Smooth muscle cell (in vitro differentiated cells): Measurements from ENCODE around the gene ESYT3. TPM values are rescaled to one million over a fixed set of nuclear protein-coding genes. Genes with fewer than 3 reads are reported as not detected.
"Not testable (repeated sequence)": the region's sequence is repeated elsewhere in the genome, so short reads cannot be mapped to it uniquely, and the experiment has no call there.

Experiments
- DNase-seq: peaks from one replicate; lab custom pipeline; 2025; ENCODE audit not compliant: unreplicated experiment; lab: John Stamatoyannopoulos, UW
- H2AFZ ChIP-seq: fragments of 200-600 bp; sonication (generic); 2 replicates; pipeline ENCODE4 v1.6.0; 2016; ENCODE audit warnings: antibody characterized with exemption, low read depth, mild to moderate bottlenecking
- H3F3A ChIP-seq: fragments of 200-600 bp; sonication (generic); 2 replicates; pipeline ENCODE4 v1.6.0; 2017; ENCODE audit warnings: antibody characterized with exemption, low read depth
- H3K27ac ChIP-seq: fragments of 200-600 bp; sonication (generic); 2 replicates; pipeline ENCODE4 v1.5.1; 2016; ENCODE audit warnings: low read depth, mild to moderate bottlenecking
- H3K27me3 ChIP-seq: fragments of 200-600 bp; sonication (generic); 2 replicates; pipeline ENCODE4 v1.6.1; 2016; ENCODE audit warnings: low read depth, mild to moderate bottlenecking
- H3K36me3 ChIP-seq: fragments of 200-600 bp; sonication (generic); 2 replicates; pipeline ENCODE4 v1.5.1; 2016; ENCODE audit warnings: low read depth
- H3K4me1 ChIP-seq: fragments of 200-600 bp; sonication (generic); 2 replicates; pipeline ENCODE4 v1.5.1; 2016; ENCODE audit warnings: low read depth
- H3K4me2 ChIP-seq: fragments of 200-600 bp; sonication (generic); 2 replicates; pipeline ENCODE4 v1.6.0; 2016; ENCODE audit warnings: mild to moderate bottlenecking
- H3K4me3 ChIP-seq: fragments of 200-600 bp; sonication (generic); 2 replicates; pipeline ENCODE4 v1.5.1; 2016; ENCODE audit warnings: mild to moderate bottlenecking
- H3K79me2 ChIP-seq: fragments of 200-600 bp; sonication (generic); 2 replicates; pipeline ENCODE4 v1.6.0; 2016; ENCODE audit warnings: low read depth, mild to moderate bottlenecking
- H3K9ac ChIP-seq: fragments of 200-600 bp; sonication (generic); 2 replicates; pipeline ENCODE4 v1.6.0; 2016; ENCODE audit warnings: low read depth
- H3K9me3 ChIP-seq: fragments of 200-600 bp; sonication (generic); replicated peaks from 2 replicates; pipeline ENCODE4 v1.5.1; 2016; ENCODE audit warnings: low read depth
- H4K20me1 ChIP-seq: fragments of 200-600 bp; sonication (generic); 2 replicates; pipeline ENCODE4 v1.6.0; 2016; ENCODE audit warnings: low read depth
- WGBS: methylation state at CpG from one replicate; pipeline ENCODE4 v1.1.7; 2016; ENCODE audit warnings: low lambda C conversion rate; 5-methylcytosine and 5-hydroxymethylcytosine counted together
- polyA plus RNA-seq: library from polyadenylated mRNA; unstranded; fragments of >200 nt; fragmentation: Nextera tagmentation; extraction: Ambion mirVana; gene quantifications from 2 replicates; pipeline ENCODE4 v1.2.1, GENCODE V29; 2016
- total RNA-seq: library from RNA; depleted of rRNA; stranded (reverse); fragments of >200 nt; gene quantifications from 2 replicates; pipeline ENCODE4 v1.2.3, GENCODE V29; 2014
- TF ChIP-seq, protein P1 (sequence below): fragments of 200-600 bp; sonication (generic); IDR thresholded peaks from 2 replicates; pipeline ENCODE4 v1.5.1; 2017; ENCODE audit warnings: borderline replicate concordance, mild to moderate bottlenecking, antibody characterized with exemption; ENCODE audit not compliant: insufficient read depth, poor library complexity, severe bottlenecking

Gene ESYT3
- total and polyA plus RNA-seq, 2 experiments from 2014 or later, result 1.2 to 5.5 TPM

- Histone ChIP-seq H3K4me1 (no peaks in the 10 kb centered on the region), H2AFZ (no peak overlapping the region), H3K36me3 (no peaks in the 10 kb centered on the region), H3K4me3 (no peak overlapping the region), H3K9me3 (no peaks in the 10 kb centered on the region), H3F3A (no peaks in the 10 kb centered on the region), H3K79me2 (no peaks in the 10 kb centered on the region), H3K9ac (no peak overlapping the region), H3K4me2 (no peak overlapping the region), H4K20me1 (no peaks in the 10 kb centered on the region), H3K27me3 (no peaks in the 10 kb centered on the region), H3K27ac (no peak overlapping the region)
- TF ChIP-seq, protein P1, sequence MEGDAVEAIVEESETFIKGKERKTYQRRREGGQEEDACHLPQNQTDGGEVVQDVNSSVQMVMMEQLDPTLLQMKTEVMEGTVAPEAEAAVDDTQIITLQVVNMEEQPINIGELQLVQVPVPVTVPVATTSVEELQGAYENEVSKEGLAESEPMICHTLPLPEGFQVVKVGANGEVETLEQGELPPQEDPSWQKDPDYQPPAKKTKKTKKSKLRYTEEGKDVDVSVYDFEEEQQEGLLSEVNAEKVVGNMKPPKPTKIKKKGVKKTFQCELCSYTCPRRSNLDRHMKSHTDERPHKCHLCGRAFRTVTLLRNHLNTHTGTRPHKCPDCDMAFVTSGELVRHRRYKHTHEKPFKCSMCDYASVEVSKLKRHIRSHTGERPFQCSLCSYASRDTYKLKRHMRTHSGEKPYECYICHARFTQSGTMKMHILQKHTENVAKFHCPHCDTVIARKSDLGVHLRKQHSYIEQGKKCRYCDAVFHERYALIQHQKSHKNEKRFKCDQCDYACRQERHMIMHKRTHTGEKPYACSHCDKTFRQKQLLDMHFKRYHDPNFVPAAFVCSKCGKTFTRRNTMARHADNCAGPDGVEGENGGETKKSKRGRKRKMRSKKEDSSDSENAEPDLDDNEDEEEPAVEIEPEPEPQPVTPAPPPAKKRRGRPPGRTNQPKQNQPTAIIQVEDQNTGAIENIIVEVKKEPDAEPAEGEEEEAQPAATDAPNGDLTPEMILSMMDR, result no peak
- DNase-seq, result no peak
These were observed 77.5 kb downstream of the ESYT3 start for GRCh38 chr3:138511945-138512344.

DNA sequence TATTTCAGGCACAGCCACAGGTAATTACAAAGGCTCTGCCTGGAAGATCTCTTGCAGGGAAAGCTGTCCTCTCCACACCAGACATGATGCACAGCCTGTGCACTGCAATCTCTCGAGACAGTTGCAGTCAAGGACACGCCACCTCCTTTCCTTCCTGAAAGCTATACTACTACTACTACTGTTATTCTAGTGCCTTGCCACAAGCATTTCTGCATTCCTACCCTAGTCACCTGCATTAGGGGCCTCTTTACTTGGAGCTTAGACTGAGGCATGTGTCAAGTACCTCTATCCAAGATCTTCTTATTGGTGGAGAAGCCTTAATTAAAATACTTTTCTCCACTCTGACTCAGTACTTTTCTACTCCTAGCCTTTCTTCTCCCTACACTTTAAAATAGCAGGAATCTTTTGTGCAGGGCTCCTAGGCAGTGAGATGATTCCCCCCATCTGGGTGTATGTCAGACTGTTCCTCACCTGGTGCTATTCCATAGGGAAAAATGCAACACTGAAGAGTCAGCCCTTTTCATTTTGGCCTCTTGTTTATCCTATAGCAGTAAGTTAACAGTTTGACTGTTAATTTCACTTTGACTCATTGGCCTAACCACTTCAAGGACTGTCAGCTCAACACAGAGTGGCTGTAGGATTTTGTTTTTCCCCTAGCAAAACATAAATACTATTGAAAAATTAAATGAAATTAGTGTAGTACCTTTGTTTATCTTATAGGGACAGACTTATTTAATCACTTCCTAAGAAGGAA lies 78.9 kb downstream of the ESYT3 start:
- Histone ChIP-seq H3K9me3 (no peaks in the 10 kb centered on the region), H3K36me3 (no peaks in the 10 kb centered on the region), H4K20me1 (no peaks in the 10 kb centered on the region), H3K27me3 (no peaks in the 10 kb centered on the region), H3K79me2 (no peaks in the 10 kb centered on the region), H3K4me3 (no peak overlapping the region), H3K9ac (no peak overlapping the region), H2AFZ (no peak overlapping the region), H3F3A (no peaks in the 10 kb centered on the region), H3K4me2 (no peak overlapping the region), H3K27ac (no peak overlapping the region), H3K4me1 (no peaks in the 10 kb centered on the region)
- WGBS, result 81% methylated on average over 2 of the region's 2 CpGs
- TF ChIP-seq, protein P1, result no peak
- no peak for DNase-seq

DNA sequence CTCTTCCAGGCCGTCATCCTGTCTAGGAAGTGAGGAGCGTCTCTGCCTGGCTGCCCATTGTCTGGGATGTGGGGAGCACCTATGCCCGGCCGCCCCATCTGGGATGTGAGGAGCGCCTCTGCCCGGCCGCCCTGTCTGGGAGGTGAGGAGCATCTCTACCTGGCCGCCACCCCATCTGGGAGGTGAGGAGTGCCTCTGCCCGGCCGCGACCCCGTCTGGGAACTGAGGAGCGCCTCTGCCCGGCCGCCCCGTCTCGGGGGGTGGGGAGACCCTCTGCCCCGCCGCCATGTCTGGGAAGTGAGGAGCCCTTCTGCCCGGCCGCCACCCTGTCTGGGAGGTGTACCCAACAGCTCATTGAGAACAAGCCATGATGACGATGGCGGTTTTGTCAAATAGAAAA lies 87.0 kb downstream of the ESYT3 start:
- H4K20me1 ChIP-seq, H3K9ac ChIP-seq, H2AFZ ChIP-seq, H3K4me3 ChIP-seq, H3K36me3 ChIP-seq, DNase-seq, H3K4me1 ChIP-seq, H3K9me3 ChIP-seq, H3K4me2 ChIP-seq, H3K27me3 ChIP-seq, H3K79me2 ChIP-seq, H3K27ac ChIP-seq, H3F3A ChIP-seq: not testable (repeated sequence)
- WGBS, result over 99% methylated on average over 23 of the region's 23 CpGs

Other genes with a start within 250 kb of the ESYT3 start
- gene ARMC8, start 247.3 kb upstream of the ESYT3 start, total RNA-seq, result 39.3 and 48.6 TPM in 2 replicates
- 22.6 and 29.2 TPM in 2 replicates for gene ARMC8, start 247.3 kb upstream of the ESYT3 start, polyA plus RNA-seq
- not detected in 2 replicates for gene NME9, start 104.8 kb upstream of the ESYT3 start, total RNA-seq
- 0.86 TPM in 1 of 2 replicates, not detected in the other for gene NME9, start 104.8 kb upstream of the ESYT3 start, polyA plus RNA-seq
- 33.9 and 60.5 TPM in 2 replicates for gene MRAS, start 86.0 kb upstream of the ESYT3 start, total RNA-seq
- 43.0 and 44.9 TPM in 2 replicates for gene MRAS, start 86.0 kb upstream of the ESYT3 start, polyA plus RNA-seq
- gene CEP70, start 159.6 kb downstream of the ESYT3 start, total RNA-seq, result 13.7 and 17.1 TPM in 2 replicates
- 3.9 and 6.3 TPM in 2 replicates for gene CEP70, start 159.6 kb downstream of the ESYT3 start, polyA plus RNA-seq
- gene FAIM, start 174.2 kb downstream of the ESYT3 start, total RNA-seq, result 6.4 and 8.8 TPM in 2 replicates
- 7.2 and 7.8 TPM in 2 replicates for gene FAIM, start 174.2 kb downstream of the ESYT3 start, polyA plus RNA-seq